GM12873 (cell line): Measurements from ENCODE around the gene LDHD.

ENCODE experiments used
- CTCF ChIP-seq: IDR thresholded peaks from 2 replicates; pipeline ENCODE4 v1.5.1; 2012; ENCODE audit warnings: low read depth, mild to moderate bottlenecking, moderate library complexity, low read length, control low read depth; ENCODE audit not compliant: insufficient read depth; ENCODE audit errors: missing control alignments

The LDHD gene

GRCh38 chr16:75080205-75081029 is 36.2 kb downstream of the LDHD start:
- TF ChIP-seq CTCF: no peak

GRCh38 chr16:75079346-75079926 is 37.1 kb downstream of the LDHD start:
- no peak for TF ChIP-seq CTCF

- no peak for TF ChIP-seq CTCF
Measured at GRCh38 chr16:75078886-75079285, 37.7 kb downstream of the LDHD start.

GRCh38 chr16:75075688-75076268 is 40.8 kb downstream of the LDHD start:
- no peak for TF ChIP-seq CTCF

- TF ChIP-seq CTCF: no peak
Measured at GRCh38 chr16:75074920-75075687, 41.5 kb downstream of the LDHD start.

GRCh38 chr16:75074304-75074793 is 42.2 kb downstream of the LDHD start:
- TF ChIP-seq CTCF: no peak
